Lower leg skin (tissue), 4 donors: ENCODE data around the gene THSD1. TPM values are rescaled to one million over a fixed set of nuclear protein-coding genes. Genes with fewer than 3 reads are reported as not detected.

Experiments used
- DNase-seq, 2 donors: peaks; one replicate each; pipeline ENCODE4 v3.0.0-alpha.2; 2019; ENCODE audit warnings: low spot score in 2 of 2
- H3K4me3 ChIP-seq: fragments of 200-600 bp; sonication (generic); 2 replicates; pipeline ENCODE4 v1.5.1; 2017; ENCODE audit warnings: mild to moderate bottlenecking, low read depth; ENCODE audit not compliant: poor library complexity, severe bottlenecking
- CTCF ChIP-seq, 3 donors: fragments of 450-650 bp; IDR thresholded peaks; one replicate each; pipeline ENCODE4 v1.5.1; 2016; ENCODE audit warnings: antibody characterized with exemption in 3 of 3, mild to moderate bottlenecking in 3 of 3, moderate library complexity in 2 of 3
- POLR2A ChIP-seq, 2 donors: fragments of 450-650 bp; IDR thresholded peaks; one replicate each; pipeline ENCODE4 v1.6.1; 2016 to 2017; ENCODE audit warnings: antibody characterized with exemption in 2 of 2, mild to moderate bottlenecking in 1 of 2, moderate library complexity in 1 of 2
- WGBS, 2 donors: methylation state at CpG; one replicate each; pipeline ENCODE4 v1.1.5; 2018; 5-methylcytosine and 5-hydroxymethylcytosine counted together
- intact Hi-C: fragments of 100-400 bp; cut with DNase I; formaldehyde crosslinking; loops from one replicate; pipeline ENCODE4 v1.15.0; 2023; ENCODE audit warnings: low total_unique reads
- total RNA-seq, 4 donors: library from RNA; depleted of rRNA; stranded (reverse); fragments of >200 nt; gene quantifications; one replicate each; pipeline ENCODE4 v1.1.0, GENCODE V29; 2016

Gene THSD1
- total RNA-seq, 4 donors from 2014 or later = 5.1 to 9.5 (median 6.3) TPM

DNA sequence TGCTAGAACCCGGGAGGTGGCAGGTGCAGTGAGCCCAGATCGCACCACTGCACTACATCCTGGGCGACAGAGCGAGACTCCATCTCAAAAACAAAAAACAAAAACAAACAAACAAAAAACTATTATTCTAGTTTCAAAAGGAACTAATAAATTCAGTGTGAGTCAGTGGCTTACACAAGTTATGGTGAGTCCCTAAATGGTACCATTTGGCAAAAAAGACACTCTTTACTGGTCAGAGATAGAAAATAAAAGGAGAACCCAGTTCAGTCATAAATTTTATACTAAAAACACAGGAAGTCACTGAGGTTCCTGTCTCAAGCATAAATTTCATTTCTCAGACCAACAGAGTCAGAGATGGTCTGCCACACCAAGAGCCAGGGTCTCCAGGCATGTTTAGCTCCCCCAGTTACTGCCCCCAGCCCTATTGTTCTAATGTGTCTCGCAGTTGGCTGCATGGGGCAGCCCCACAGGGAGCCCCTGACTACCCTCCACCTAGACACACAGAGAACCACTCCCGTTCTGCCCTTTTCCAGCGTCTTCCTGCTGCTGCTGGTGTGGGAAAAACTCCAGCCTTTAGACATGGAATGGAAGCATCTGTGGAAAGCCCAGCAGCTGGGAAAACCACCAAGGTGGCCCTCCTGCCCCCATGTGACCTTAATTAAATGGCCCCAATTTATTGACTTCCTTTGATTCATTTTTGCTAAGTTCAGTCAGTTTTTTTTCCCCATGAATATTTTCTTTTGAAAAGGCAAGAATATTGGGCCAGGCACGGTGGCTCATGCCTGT lies 12.2 kb downstream of the THSD1 start:
- TF ChIP-seq CTCF (IDR thresholded peaks at IDR 0.05) = no peak
- no peak for TF ChIP-seq POLR2A (IDR thresholded peaks at IDR 0.05)
- no peak overlapping the region for H3K4me3 ChIP-seq
- WGBS, 2 donors = 83 to 86% methylated on average over 8 of the region's 8 CpGs
- DNase-seq = no peak
- intact Hi-C loops = no loop called here

DNA sequence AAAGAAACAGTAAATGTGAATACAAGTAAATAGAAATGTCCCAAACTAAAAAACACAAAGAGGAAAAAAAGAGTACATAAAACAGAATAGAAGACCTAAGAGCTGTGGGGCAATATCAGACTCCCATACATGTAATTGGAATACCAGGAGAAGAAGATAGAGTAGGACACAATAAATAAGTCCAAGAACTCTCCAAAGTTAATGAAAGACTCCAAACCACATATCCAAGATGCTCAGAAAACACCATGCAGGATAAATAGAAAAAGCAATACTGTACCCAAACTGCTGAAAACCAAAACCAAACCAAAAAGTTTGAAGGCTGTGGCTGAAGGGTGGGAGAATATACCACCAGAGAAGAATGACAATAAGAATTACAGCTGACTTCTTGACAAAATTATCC lies 18.3 kb downstream of the THSD1 start:
- TF ChIP-seq CTCF (IDR thresholded peaks at IDR 0.05) (no peak), POLR2A (IDR thresholded peaks at IDR 0.05) (no peak)
- intact Hi-C loops = no loop called here
- DNase-seq = no peak
- no peak overlapping the region for H3K4me3 ChIP-seq

- 85 to 98% methylated on average over 4 of the region's 4 CpGs for WGBS, 2 donors
- DNase-seq = no peak
- H3K4me3 ChIP-seq = no peak overlapping the region
- TF ChIP-seq CTCF (IDR thresholded peaks at IDR 0.05) (no peak), POLR2A (IDR thresholded peaks at IDR 0.05) (no peak)
- intact Hi-C loops = no loop called here
These were observed 20.1 kb downstream of the THSD1 start for GRCh38 chr13:52385870-52386269.

DNA sequence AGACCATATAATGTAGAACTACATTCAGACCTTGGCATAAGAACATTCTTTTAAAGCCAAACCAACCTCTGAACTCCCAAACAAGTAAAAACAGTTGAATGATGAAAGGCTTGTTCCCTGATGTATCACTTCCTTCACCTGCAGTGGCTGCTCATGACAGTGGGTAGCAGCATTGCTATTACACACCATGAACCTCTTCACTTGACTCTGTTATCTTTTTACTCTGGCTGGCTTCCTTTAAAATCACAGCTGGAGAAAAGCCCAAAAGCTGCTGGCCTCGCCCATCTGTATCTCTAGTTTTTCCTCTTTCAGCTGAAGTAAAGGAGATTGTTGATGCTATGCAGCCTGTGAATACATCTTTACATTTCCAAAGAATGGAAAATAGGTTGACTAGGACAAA lies 22.6 kb downstream of the THSD1 start:
- TF ChIP-seq CTCF (IDR thresholded peaks at IDR 0.05) (no peak), POLR2A (IDR thresholded peaks at IDR 0.05) (no peak)
- 57 to 59% methylated on average over 1 of the region's 1 CpG for WGBS, 2 donors
- no peak overlapping the region for H3K4me3 ChIP-seq
- intact Hi-C loops = no loop called here
- no peak for DNase-seq

DNA sequence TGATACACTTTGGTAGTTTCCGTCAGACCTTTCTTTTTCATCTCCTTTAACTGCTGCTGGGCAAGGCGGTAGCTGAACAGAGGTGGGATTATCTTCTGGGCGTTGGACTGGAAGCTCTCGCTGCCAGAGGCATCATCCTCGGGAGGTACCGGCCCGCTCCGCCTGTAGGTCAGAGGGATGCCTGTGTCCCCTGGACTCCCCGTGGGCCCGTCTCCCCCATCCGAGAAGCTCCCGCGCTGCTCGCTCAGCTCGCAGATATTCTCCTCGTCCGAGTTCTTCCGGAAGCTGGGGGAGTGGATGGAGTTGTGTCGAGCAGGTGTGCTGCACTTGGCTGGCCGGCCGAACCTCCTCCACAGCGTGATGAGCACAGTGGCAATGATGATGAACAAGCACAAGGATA lies 27.7 kb downstream of the THSD1 start:
- no peak overlapping the region for H3K4me3 ChIP-seq
- WGBS, 2 donors = 95 to 96% methylated on average over 22 of the region's 22 CpGs
- TF ChIP-seq CTCF (IDR thresholded peaks at IDR 0.05) = no peak
- no peak for TF ChIP-seq POLR2A (IDR thresholded peaks at IDR 0.05)
- intact Hi-C loops = no loop called here
- no peak for DNase-seq

GRCh38 chr13:52377898-52378297 lies 28.1 kb downstream of the THSD1 start:
- DNase-seq = no peak
- no peak overlapping the region for H3K4me3 ChIP-seq
- intact Hi-C loops = no loop called here
- TF ChIP-seq CTCF (IDR thresholded peaks at IDR 0.05) (no peak), POLR2A (IDR thresholded peaks at IDR 0.05) (no peak)
- 96 to 97% methylated on average over 21 of the region's 21 CpGs for WGBS, 2 donors
